ENCODE measurements around the gene SH3PXD2B. TPM values are rescaled to one million over a fixed set of nuclear protein-coding genes. Genes with fewer than 3 reads are reported as not detected.

SH3PXD2B gene
- total and polyA plus RNA-seq, 2 of the 13 experiments (the other 11 are each of a cell fraction or from before 2014, with no cell fraction given), result 3.4 to 4.6 TPM

DNA sequence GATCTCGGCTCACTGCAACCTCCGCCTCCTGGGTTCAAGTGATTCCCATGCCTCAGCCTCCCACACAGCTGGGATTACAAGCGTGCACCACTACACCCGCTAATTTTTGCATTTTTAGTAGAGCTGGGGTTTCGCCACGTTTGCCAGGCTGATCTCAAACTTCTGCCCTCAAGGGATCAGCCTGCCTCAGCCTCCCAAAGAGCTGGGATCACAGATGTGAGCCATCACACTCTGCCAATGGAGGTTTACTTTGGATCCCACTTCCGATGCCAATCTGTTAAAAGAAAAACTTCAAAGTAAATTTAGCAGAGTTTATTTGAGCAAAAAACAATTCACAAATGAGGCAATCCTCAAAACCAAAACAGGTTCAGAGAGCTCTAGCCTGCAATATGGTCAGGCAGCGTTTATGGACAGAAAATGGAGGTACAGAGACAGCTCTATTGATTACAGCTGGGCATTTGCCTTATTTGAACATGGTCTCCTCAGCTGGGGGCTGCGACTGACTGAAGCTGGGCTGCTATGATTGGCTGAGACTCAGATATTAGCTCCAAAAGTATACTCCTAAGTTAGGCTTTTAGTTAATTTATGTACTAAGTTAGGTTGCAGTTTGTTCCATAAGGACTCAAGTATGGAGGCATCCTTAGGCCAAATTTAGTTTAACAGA lies 152.1 kb downstream of the SH3PXD2B start:
- in situ Hi-C loops (cut with HindIII; ENCODE audit: extremely low pct_ligation_motif_present, low pct_unique_long_range_greater_than_20kb) (no loop called here), intact Hi-C loops (cut with micrococcal nuclease; ENCODE audit: unreplicated experiment) (no loop called here)
- DNase-seq (ENCODE audit: low spot score), result peak; percentile 21
- no peaks in the 10 kb centered on the region for H3K79me2 ChIP-seq (ENCODE audit: insufficient read depth, low read length)
- no peaks in the 10 kb centered on the region for H4K20me1 ChIP-seq (ENCODE audit: insufficient read depth, low read length)
- ChIA-PET CTCF (ENCODE audit: low intra/inter-chr PET ratio, low total read pairs) (no interaction called here), POLR2A (interaction anchor here (1.2 kb wide), 1 partner anchor 12 kb away, joined by 4 read pairs; no protein-coding TSS in a partner anchor)
- peak overlapping the region; percentile 24; the same call in 1 of the 2 replicates for H3K9ac ChIP-seq (ENCODE audit: insufficient read depth, low read depth, low read length)
- TF ChIP-seq, protein P1, sequence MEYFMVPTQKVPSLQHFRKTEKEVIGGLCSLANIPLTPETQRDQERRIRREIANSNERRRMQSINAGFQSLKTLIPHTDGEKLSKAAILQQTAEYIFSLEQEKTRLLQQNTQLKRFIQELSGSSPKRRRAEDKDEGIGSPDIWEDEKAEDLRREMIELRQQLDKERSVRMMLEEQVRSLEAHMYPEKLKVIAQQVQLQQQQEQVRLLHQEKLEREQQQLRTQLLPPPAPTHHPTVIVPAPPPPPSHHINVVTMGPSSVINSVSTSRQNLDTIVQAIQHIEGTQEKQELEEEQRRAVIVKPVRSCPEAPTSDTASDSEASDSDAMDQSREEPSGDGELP (IDR thresholded peaks at IDR 0.05; ENCODE audit: borderline replicate concordance, low read depth), result peak; percentile 25; the same call in 1 of the 2 replicates
- TF ChIP-seq HNRNPK (IDR thresholded peaks at IDR 0.05; ENCODE audit: low read depth, low read length, poor library complexity, severe bottlenecking) (no peak), SRF (IDR thresholded peaks at IDR 0.05; ENCODE audit: low read depth, low read length) (peak; percentile 58; the same call in 1 of the 2 replicates)
- WGBS (ENCODE audit: low lambda C conversion rate), result 17% methylated on average over 8 of the region's 9 CpGs
- FAIRE-seq, result no peak
- peaks cover 13% of the 10 kb centered on the region for H3K9me3 ChIP-seq (ENCODE audit: low read length)
- peak overlapping the region; percentile 1 to 37 (median 16); a peak in 4 of 6 replicates for H3K4me3 ChIP-seq (replicated peaks in 1 of 3; ENCODE audit: insufficient read depth in 1 of 3, low read depth in 2 of 3, low read length in 3 of 3)
- H3K27ac ChIP-seq (ENCODE audit: extremely low read length, insufficient read depth, low read length), result no peak overlapping the region
- BruUV-seq (replicated peaks), result no TSS peak
- H3K36me3 ChIP-seq (replicated peaks in 1 of 2; ENCODE audit: control insufficient read depth in 1 of 2, insufficient read depth in 2 of 2, low read length in 2 of 2), result no peaks in the 10 kb centered on the region
- H3K27me3 ChIP-seq (ENCODE audit: control insufficient read depth in 1 of 2, insufficient read depth in 2 of 2, low read length in 2 of 2), result no peaks in the 10 kb centered on the region; a peak in 1 of 5 replicates
- peaks cover 32% of the 10 kb centered on the region for H3K4me1 ChIP-seq (ENCODE audit: insufficient read depth, low read length)
- H2AFZ ChIP-seq (ENCODE audit: low read length), result peak overlapping the region; percentile 36
- H3K4me2 ChIP-seq (ENCODE audit: low read depth, low read length), result peak overlapping the region; percentile 66
- ATAC-seq, result peak; percentile 59

DNA sequence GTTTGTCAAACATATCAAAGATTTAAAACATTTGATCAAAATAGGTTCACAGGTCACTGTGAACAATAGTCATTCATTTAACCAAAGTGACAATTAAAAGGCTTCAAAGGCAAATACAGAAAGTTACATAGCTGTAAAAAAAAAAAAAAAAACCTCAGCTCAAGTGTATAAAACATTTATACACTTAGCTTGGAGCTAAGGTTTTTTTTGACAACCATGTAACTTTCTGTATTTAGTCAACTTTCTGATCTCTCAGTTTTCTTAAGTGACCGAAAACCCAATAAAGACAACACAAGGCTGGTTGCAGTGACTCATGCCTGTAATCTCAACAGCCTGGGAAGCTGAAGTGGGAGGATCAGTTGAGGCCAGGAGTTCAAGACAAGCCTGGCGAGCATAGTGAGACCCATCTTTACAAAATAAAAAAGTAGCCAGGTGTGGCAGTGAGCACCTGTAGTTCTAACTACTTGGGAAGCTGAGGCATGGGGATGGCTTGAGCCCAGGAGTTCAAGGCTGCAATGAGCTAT lies 154.3 kb downstream of the SH3PXD2B start:
- in situ Hi-C loops (cut with HindIII; ENCODE audit: extremely low pct_ligation_motif_present, low pct_unique_long_range_greater_than_20kb), result no loop called here
- 3% methylated on average over 2 of the region's 2 CpGs for WGBS (ENCODE audit: low lambda C conversion rate)
- CTCF ChIA-PET (ENCODE audit: low intra/inter-chr PET ratio, low total read pairs), result no interaction called here
- H3K4me3 ChIP-seq (replicated peaks in 1 of 3; ENCODE audit: insufficient read depth in 1 of 3, low read depth in 2 of 3, low read length in 3 of 3), result no peak overlapping the region
- no peaks in the 10 kb centered on the region; a peak in 1 of 5 replicates for H3K27me3 ChIP-seq (ENCODE audit: control insufficient read depth in 1 of 2, insufficient read depth in 2 of 2, low read length in 2 of 2)
- DNase-seq (ENCODE audit: low spot score), result no peak
- H4K20me1 ChIP-seq (ENCODE audit: insufficient read depth, low read length), result no peaks in the 10 kb centered on the region
- H3K4me1 ChIP-seq (ENCODE audit: insufficient read depth, low read length), result peaks cover 38% of the 10 kb centered on the region
- no peak overlapping the region for H3K9ac ChIP-seq (ENCODE audit: insufficient read depth, low read depth, low read length)
- H3K27ac ChIP-seq (ENCODE audit: extremely low read length, insufficient read depth, low read length), result no peak overlapping the region
- H3K79me2 ChIP-seq (ENCODE audit: insufficient read depth, low read length), result no peaks in the 10 kb centered on the region
- H3K9me3 ChIP-seq (ENCODE audit: low read length), result peaks cover 2% of the 10 kb centered on the region
- intact Hi-C loops (cut with micrococcal nuclease; ENCODE audit: unreplicated experiment), result no loop called here
- H3K4me2 ChIP-seq (ENCODE audit: low read depth, low read length), result no peak overlapping the region
- H2AFZ ChIP-seq (ENCODE audit: low read length), result no peak overlapping the region
- no peaks in the 10 kb centered on the region for H3K36me3 ChIP-seq (replicated peaks in 1 of 2; ENCODE audit: control insufficient read depth in 1 of 2, insufficient read depth in 2 of 2, low read length in 2 of 2)
- BruUV-seq (replicated peaks), result no TSS peak
- no peak for ATAC-seq
- FAIRE-seq, result no peak
- POLR2A ChIA-PET, result no interaction called here
- no peak for TF ChIP-seq FLYWCH1 (CRISPR knock-in tag; IDR thresholded peaks at IDR 0.05)
- TF ChIP-seq ZNF350 (CRISPR knock-in tag; IDR thresholded peaks at IDR 0.05; ENCODE audit: borderline replicate concordance, low read depth), result no peak
- no peak for TF ChIP-seq FOXO1 (CRISPR knock-in tag; IDR thresholded peaks at IDR 0.05)
- TF ChIP-seq FOSL2 (CRISPR knock-in tag; IDR thresholded peaks at IDR 0.05), result peak; percentile 42; the same call in 1 of the 2 replicates
- TF ChIP-seq, protein P2, sequence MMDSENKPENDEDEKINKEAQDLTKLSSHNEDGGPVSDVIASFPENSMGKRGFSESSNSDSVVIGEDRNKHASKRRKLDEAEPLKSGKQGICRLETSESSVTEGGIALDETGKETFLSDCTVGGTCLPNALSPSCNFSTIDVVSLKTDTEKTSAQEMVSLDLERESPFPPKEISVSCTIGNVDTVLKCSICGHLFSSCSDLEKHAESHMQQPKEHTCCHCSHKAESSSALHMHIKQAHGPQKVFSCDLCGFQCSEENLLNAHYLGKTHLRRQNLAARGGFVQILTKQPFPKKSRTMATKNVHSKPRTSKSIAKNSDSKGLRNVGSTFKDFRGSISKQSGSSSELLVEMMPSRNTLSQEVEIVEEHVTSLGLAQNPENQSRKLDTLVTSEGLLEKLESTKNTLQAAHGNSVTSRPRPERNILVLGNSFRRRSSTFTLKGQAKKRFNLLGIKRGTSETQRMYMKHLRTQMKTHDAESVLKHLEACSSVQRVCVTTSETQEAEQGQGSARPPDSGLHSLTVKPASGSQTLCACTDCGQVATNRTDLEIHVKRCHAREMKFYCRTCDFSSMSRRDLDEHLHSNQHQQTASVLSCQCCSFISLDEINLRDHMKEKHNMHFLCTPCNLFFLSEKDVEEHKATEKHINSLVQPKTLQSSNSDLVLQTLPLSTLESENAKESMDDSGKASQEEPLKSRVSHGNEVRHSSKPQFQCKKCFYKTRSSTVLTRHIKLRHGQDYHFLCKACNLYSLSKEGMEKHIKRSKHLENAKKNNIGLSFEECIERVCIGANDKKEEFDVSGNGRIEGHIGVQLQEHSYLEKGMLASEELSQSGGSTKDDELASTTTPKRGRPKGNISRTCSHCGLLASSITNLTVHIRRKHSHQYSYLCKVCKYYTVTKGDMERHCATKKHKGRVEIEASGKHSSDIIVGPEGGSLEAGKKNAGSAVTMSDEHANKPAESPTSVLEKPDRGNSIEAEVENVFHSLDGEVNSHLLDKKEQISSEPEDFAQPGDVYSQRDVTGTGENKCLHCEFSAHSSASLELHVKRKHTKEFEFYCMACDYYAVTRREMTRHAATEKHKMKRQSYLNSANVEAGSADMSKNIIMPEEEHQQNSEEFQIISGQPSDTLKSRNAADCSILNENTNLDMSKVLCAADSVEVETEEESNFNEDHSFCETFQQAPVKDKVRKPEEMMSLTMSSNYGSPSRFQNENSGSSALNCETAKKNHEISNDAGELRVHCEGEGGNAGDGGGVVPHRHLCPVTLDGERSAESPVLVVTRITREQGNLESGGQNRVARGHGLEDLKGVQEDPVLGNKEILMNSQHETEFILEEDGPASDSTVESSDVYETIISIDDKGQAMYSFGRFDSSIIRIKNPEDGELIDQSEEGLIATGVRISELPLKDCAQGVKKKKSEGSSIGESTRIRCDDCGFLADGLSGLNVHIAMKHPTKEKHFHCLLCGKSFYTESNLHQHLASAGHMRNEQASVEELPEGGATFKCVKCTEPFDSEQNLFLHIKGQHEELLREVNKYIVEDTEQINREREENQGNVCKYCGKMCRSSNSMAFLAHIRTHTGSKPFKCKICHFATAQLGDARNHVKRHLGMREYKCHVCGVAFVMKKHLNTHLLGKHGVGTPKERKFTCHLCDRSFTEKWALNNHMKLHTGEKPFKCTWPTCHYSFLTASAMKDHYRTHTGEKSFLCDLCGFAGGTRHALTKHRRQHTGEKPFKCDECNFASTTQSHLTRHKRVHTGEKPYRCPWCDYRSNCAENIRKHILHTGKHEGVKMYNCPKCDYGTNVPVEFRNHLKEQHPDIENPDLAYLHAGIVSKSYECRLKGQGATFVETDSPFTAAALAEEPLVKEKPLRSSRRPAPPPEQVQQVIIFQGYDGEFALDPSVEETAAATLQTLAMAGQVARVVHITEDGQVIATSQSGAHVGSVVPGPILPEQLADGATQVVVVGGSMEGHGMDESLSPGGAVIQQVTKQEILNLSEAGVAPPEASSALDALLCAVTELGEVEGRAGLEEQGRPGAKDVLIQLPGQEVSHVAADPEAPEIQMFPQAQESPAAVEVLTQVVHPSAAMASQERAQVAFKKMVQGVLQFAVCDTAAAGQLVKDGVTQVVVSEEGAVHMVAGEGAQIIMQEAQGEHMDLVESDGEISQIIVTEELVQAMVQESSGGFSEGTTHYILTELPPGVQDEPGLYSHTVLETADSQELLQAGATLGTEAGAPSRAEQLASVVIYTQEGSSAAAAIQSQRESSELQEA (CRISPR knock-in tag; IDR thresholded peaks at IDR 0.05; ENCODE audit: not compliant biosample characterization), result no peak
